Endothelial cell (in vitro differentiated cells): ENCODE measurements around the gene DCAF7. TPM values are rescaled to one million over a fixed set of nuclear protein-coding genes. Genes with fewer than 3 reads are reported as not detected.

Source experiments
- DNase-seq: peaks from one replicate; pipeline ENCODE4 v3.0.0; 2021; ENCODE audit warnings: low spot score
- H3K27ac Mint-ChIP-seq: one replicate; pipeline ENCODE4 v1.8.0; 2021; ENCODE audit warnings: mixed read lengths, inconsistent platforms; ENCODE audit not compliant: unreplicated experiment
- H3K27me3 Mint-ChIP-seq: one replicate; pipeline ENCODE4 v1.8.0; 2021; ENCODE audit warnings: mild to moderate bottlenecking, moderate library complexity, mixed read lengths, inconsistent platforms; ENCODE audit not compliant: unreplicated experiment
- H3K36me3 Mint-ChIP-seq: one replicate; pipeline ENCODE4 v1.8.0; 2021; ENCODE audit warnings: mild to moderate bottlenecking, low read depth, mixed read lengths, inconsistent platforms; ENCODE audit not compliant: unreplicated experiment
- H3K4me1 Mint-ChIP-seq: one replicate; pipeline ENCODE4 v1.8.0; 2021; ENCODE audit warnings: mild to moderate bottlenecking, mixed read lengths, inconsistent platforms; ENCODE audit not compliant: unreplicated experiment
- H3K4me3 Mint-ChIP-seq: one replicate; pipeline ENCODE4 v1.8.0; 2021; ENCODE audit warnings: mild to moderate bottlenecking, mixed read lengths, inconsistent platforms; ENCODE audit not compliant: unreplicated experiment
- H3K9me3 Mint-ChIP-seq: one replicate; pipeline ENCODE4 v1.8.0; 2021; ENCODE audit warnings: mixed read lengths, inconsistent platforms; ENCODE audit not compliant: unreplicated experiment
- CTCF ChIP-seq: fragments of 200-600 bp; sonication (generic); IDR thresholded peaks from one replicate; pipeline ENCODE4 v1.5.0; 2021; ENCODE audit warnings: antibody characterized with exemption; ENCODE audit not compliant: unreplicated experiment
- total RNA-seq: library from RNA; stranded (reverse); fragmentation: NEBNext Ultra II Directional; extraction: Animal tissue kit (Norgen Biotek cat#: 25700); gene quantifications from one replicate; pipeline ENCODE4 v1.2.1, GENCODE V29; 2021; ENCODE audit not compliant: unreplicated experiment

DCAF7 gene
- total RNA-seq, 1 donor from 2014 or later, result 123 TPM

- Mint-ChIP-seq H3K36me3 (peaks cover 4% of the 10 kb centered on the region), H3K27me3 (peaks cover 15% of the 10 kb centered on the region), H3K9me3 (no peaks in the 10 kb centered on the region), H3K27ac (no peak overlapping the region), H3K4me3 (no peak overlapping the region), H3K4me1 (peaks cover 1% of the 10 kb centered on the region)
- DNase-seq, result no peak
- TF ChIP-seq CTCF, result no peak
Measured at GRCh38 chr17:63530557-63531021, 19.7 kb upstream of the DCAF7 start.

- Mint-ChIP-seq H3K27me3 (peaks cover 18% of the 10 kb centered on the region), H3K9me3 (no peaks in the 10 kb centered on the region), H3K27ac (no peak overlapping the region), H3K4me1 (no peaks in the 10 kb centered on the region), H3K36me3 (peaks cover 4% of the 10 kb centered on the region), H3K4me3 (no peak overlapping the region)
- no peak for TF ChIP-seq CTCF
- no peak for DNase-seq
Measured at GRCh38 chr17:63531022-63531965, 19.0 kb upstream of the DCAF7 start.

- DNase-seq, result no peak
- H3K9me3 Mint-ChIP-seq, result no peaks in the 10 kb centered on the region
- H3K36me3 Mint-ChIP-seq, result peaks cover 4% of the 10 kb centered on the region
- no peak overlapping the region for H3K27ac Mint-ChIP-seq
- no peaks in the 10 kb centered on the region for H3K4me1 Mint-ChIP-seq
- H3K27me3 Mint-ChIP-seq, result peaks cover 20% of the 10 kb centered on the region
- TF ChIP-seq CTCF, result no peak
- H3K4me3 Mint-ChIP-seq, result no peak overlapping the region
Measured at GRCh38 chr17:63533433-63534077, 16.7 kb upstream of the DCAF7 start.

- no peak overlapping the region for H3K4me3 Mint-ChIP-seq
- H3K27ac Mint-ChIP-seq, result no peak overlapping the region
- H3K36me3 Mint-ChIP-seq, result peaks cover 4% of the 10 kb centered on the region
- no peak for DNase-seq
- no peak for TF ChIP-seq CTCF
- no peaks in the 10 kb centered on the region for H3K4me1 Mint-ChIP-seq
- peaks cover 21% of the 10 kb centered on the region for H3K27me3 Mint-ChIP-seq
- no peaks in the 10 kb centered on the region for H3K9me3 Mint-ChIP-seq
Measured at GRCh38 chr17:63534078-63534570, 16.2 kb upstream of the DCAF7 start.
